ELF-1 (cell line): ENCODE results near the gene EPHB4.
"Not testable (repeated sequence)": the region's sequence is repeated elsewhere in the genome, so short reads cannot be mapped to it uniquely, and the experiment has no call there.

Source experiments
- DNase-seq: peaks from one replicate; pipeline ENCODE4 v3.0.0-alpha.2; 2016; ENCODE audit warnings: low read depth, low spot score

The EPHB4 gene

GRCh38 chr7:100827330-100828226 is at the start of gene EPHB4:
TSS of gene EPHB4 (minus strand) at chr7:100827523. CDS start at chr7:100827030, 493 bp downstream.
- DNase-seq: peak; percentile 96

- DNase-seq: no peak
Observed at GRCh38 chr7:100875356-100875751, 48.0 kb upstream of the EPHB4 start.

GRCh38 chr7:100874577-100875355 is 47.4 kb upstream of the EPHB4 start, which contains the start of gene SRRT:
TSS of gene SRRT (plus strand) at chr7:100875103. CDS start at chr7:100875591, 488 bp downstream.
- peak; percentile 98 for DNase-seq

GRCh38 chr7:100874300-100874576 is 46.9 kb upstream of the EPHB4 start:
- DNase-seq: no peak

GRCh38 chr7:100873599-100874299 is 46.4 kb upstream of the EPHB4 start:
- DNase-seq: no peak

GRCh38 chr7:100867776-100868485 is 40.6 kb upstream of the EPHB4 start:
- no peak for DNase-seq

GRCh38 chr7:100867040-100867775 is 39.9 kb upstream of the EPHB4 start, which contains the start of gene TRIP6:
TSS of gene TRIP6 (plus strand) at chr7:100867387. CDS start at chr7:100867498, 111 bp downstream.
- DNase-seq: peak; percentile 93

- no peak for DNase-seq
Observed at GRCh38 chr7:100866729-100867039, 39.4 kb upstream of the EPHB4 start.

- no peak for DNase-seq
Observed at GRCh38 chr7:100865938-100866728, 38.8 kb upstream of the EPHB4 start.

GRCh38 chr7:100865372-100865911 is 38.1 kb upstream of the EPHB4 start:
- peak; percentile 44 for DNase-seq

GRCh38 chr7:100864263-100864845 is 37.0 kb upstream of the EPHB4 start:
- no peak for DNase-seq

- DNase-seq: no peak
Observed at GRCh38 chr7:100863406-100863950, 36.2 kb upstream of the EPHB4 start.

GRCh38 chr7:100861616-100861985 is 34.3 kb upstream of the EPHB4 start:
- DNase-seq: no peak

- DNase-seq: no peak
Observed at GRCh38 chr7:100860702-100861615, 33.6 kb upstream of the EPHB4 start.

- DNase-seq: no peak
Observed at GRCh38 chr7:100859856-100860255, 32.5 kb upstream of the EPHB4 start.

- DNase-seq: peak; percentile 90
Observed at GRCh38 chr7:100856871-100857282, 29.6 kb upstream of the EPHB4 start.

- no peak for DNase-seq
Observed at GRCh38 chr7:100855515-100855914, 28.2 kb upstream of the EPHB4 start.

- DNase-seq: not testable (repeated sequence)
Observed at GRCh38 chr7:100854899-100855298, 27.6 kb upstream of the EPHB4 start.
